ENCODE data around the gene ALG9. TPM values are rescaled to one million over a fixed set of nuclear protein-coding genes. Genes with fewer than 3 reads are reported as not detected.

The ALG9 gene
- total RNA-seq, 1 experiment from 2014 or later: 23.7 TPM

DNA sequence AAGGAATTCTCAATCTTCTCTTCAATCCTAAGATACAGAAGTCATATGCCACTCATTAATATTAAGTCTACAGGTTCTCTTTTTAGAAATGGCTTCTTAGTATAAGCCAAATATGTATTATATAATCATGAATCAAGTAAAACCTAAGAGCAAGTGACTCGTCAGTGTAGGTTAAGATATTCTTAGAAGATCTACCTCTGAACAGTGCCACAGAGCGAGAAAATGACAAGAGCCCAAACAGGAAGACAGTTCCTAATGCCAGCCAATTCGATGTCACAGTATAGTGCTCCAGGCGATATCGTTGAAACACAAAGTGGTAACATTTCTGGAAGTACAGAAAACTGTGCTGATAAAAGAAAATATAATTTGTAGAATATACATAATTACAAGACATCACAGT lies 33.3 kb downstream of the ALG9 start:
- ChIA-PET RAD21 (ENCODE audit: low non-redundant PET in 1 of 2, low total read pairs in 2 of 2, uncharacterized antibody in 2 of 2, unreplicated experiment in 2 of 2) (no interaction called here), CTCF (no interaction called here), POLR2A (no interaction called here)
- H3K27ac ChIP-seq (ENCODE audit: low read depth, low read length): no peak overlapping the region
- BruUV-seq (replicated peaks): no TSS peak
- 0 out of 4 replicates have a peak, but pooled peaks cover 0 to 2% of the 10 kb centered on the region in 2 experiments for H3K4me1 ChIP-seq (ENCODE audit: control insufficient read depth in 1 of 2, insufficient read depth in 2 of 2, low read length in 2 of 2)
- H4K20me1 ChIP-seq (ENCODE audit: insufficient read depth): no peaks in the 10 kb centered on the region
- no peaks in the 10 kb centered on the region for H3K9me3 ChIP-seq (ENCODE audit: control insufficient read depth in 1 of 2, insufficient read depth in 1 of 2, low read depth in 1 of 2, low read length in 2 of 2)
- DNase-seq (ENCODE audit: low read depth, low spot score) (no peak), ATAC-seq (no peak)
- no peak for TF ChIP-seq YY1 (IDR thresholded peaks at IDR 0.05; ENCODE audit: extremely low read depth, insufficient replicate concordance, low read depth, low read length)
- TF ChIP-seq, protein P1, sequence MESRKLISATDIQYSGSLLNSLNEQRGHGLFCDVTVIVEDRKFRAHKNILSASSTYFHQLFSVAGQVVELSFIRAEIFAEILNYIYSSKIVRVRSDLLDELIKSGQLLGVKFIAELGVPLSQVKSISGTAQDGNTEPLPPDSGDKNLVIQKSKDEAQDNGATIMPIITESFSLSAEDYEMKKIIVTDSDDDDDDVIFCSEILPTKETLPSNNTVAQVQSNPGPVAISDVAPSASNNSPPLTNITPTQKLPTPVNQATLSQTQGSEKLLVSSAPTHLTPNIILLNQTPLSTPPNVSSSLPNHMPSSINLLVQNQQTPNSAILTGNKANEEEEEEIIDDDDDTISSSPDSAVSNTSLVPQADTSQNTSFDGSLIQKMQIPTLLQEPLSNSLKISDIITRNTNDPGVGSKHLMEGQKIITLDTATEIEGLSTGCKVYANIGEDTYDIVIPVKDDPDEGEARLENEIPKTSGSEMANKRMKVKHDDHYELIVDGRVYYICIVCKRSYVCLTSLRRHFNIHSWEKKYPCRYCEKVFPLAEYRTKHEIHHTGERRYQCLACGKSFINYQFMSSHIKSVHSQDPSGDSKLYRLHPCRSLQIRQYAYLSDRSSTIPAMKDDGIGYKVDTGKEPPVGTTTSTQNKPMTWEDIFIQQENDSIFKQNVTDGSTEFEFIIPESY (IDR thresholded peaks at IDR 0.05; ENCODE audit: extremely low read depth, insufficient replicate concordance, low read length): no peak
- TF ChIP-seq TCF7L2 (IDR thresholded peaks at IDR 0.05; ENCODE audit: borderline replicate concordance, extremely low read depth, insufficient read depth, insufficient read length): no peak
- TF ChIP-seq EZH2phosphoT487 (IDR thresholded peaks at IDR 0.05; ENCODE audit: borderline replicate concordance): no peak
- TF ChIP-seq CEBPB (IDR thresholded peaks at IDR 0.05; ENCODE audit: low read depth): no peak
- no peak for TF ChIP-seq POLR2AphosphoS5 (IDR thresholded peaks at IDR 0.05; ENCODE audit: low read depth, low read length)
- TF ChIP-seq, protein P2, sequence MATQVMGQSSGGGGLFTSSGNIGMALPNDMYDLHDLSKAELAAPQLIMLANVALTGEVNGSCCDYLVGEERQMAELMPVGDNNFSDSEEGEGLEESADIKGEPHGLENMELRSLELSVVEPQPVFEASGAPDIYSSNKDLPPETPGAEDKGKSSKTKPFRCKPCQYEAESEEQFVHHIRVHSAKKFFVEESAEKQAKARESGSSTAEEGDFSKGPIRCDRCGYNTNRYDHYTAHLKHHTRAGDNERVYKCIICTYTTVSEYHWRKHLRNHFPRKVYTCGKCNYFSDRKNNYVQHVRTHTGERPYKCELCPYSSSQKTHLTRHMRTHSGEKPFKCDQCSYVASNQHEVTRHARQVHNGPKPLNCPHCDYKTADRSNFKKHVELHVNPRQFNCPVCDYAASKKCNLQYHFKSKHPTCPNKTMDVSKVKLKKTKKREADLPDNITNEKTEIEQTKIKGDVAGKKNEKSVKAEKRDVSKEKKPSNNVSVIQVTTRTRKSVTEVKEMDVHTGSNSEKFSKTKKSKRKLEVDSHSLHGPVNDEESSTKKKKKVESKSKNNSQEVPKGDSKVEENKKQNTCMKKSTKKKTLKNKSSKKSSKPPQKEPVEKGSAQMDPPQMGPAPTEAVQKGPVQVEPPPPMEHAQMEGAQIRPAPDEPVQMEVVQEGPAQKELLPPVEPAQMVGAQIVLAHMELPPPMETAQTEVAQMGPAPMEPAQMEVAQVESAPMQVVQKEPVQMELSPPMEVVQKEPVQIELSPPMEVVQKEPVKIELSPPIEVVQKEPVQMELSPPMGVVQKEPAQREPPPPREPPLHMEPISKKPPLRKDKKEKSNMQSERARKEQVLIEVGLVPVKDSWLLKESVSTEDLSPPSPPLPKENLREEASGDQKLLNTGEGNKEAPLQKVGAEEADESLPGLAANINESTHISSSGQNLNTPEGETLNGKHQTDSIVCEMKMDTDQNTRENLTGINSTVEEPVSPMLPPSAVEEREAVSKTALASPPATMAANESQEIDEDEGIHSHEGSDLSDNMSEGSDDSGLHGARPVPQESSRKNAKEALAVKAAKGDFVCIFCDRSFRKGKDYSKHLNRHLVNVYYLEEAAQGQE (IDR thresholded peaks at IDR 0.05; ENCODE audit: low read depth): no peak
- no peak for TF ChIP-seq ZNF274 (IDR thresholded peaks at IDR 0.05; ENCODE audit: low read depth, low read length)
- TF ChIP-seq SRF (IDR thresholded peaks at IDR 0.05; ENCODE audit: low read depth): no peak
- no peak for TF ChIP-seq CBX3 (IDR thresholded peaks at IDR 0.05; ENCODE audit: low read depth)
- no peak for TF ChIP-seq RAD21 (IDR thresholded peaks at IDR 0.05; ENCODE audit: low read depth)
- TF ChIP-seq, protein P3, sequence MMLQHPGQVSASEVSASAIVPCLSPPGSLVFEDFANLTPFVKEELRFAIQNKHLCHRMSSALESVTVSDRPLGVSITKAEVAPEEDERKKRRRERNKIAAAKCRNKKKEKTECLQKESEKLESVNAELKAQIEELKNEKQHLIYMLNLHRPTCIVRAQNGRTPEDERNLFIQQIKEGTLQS (IDR thresholded peaks at IDR 0.05): no peak
- TF ChIP-seq SIN3A (IDR thresholded peaks at IDR 0.05; ENCODE audit: low read depth): no peak
- TF ChIP-seq, protein P4, sequence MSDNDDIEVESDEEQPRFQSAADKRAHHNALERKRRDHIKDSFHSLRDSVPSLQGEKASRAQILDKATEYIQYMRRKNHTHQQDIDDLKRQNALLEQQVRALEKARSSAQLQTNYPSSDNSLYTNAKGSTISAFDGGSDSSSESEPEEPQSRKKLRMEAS (IDR thresholded peaks at IDR 0.05): no peak
- intact Hi-C loops (cut with micrococcal nuclease): no loop called here
- H3K79me2 ChIP-seq (ENCODE audit: insufficient read depth, low read length): no peaks in the 10 kb centered on the region
- no peak overlapping the region for H3K4me2 ChIP-seq (ENCODE audit: low read length)
- no peaks in the 10 kb centered on the region for H3K9me2 ChIP-seq (ENCODE audit: insufficient read depth)
- no peak overlapping the region for H2AFZ ChIP-seq (ENCODE audit: low read depth, low read length, poor library complexity, severe bottlenecking)
- no peak overlapping the region for H3K4me3 ChIP-seq (replicated peaks in 1 of 2; ENCODE audit: low read depth in 1 of 2, low read length in 2 of 2)
- H3K27me3 ChIP-seq (ENCODE audit: insufficient read depth, low read length): no peaks in the 10 kb centered on the region
- peaks cover 0 to 4% of the 10 kb centered on the region in 2 experiments; a peak in 3 of 4 replicates for H3K36me3 ChIP-seq (ENCODE audit: control insufficient read depth in 1 of 2, insufficient read depth in 2 of 2, low read length in 2 of 2)
- no peak overlapping the region for H3K9ac ChIP-seq (ENCODE audit: low read length)

Measured in HCT116 (cell line).